Thyroid gland (tissue), 4 donors: ENCODE results near the gene C16orf86. TPM values are rescaled to one million over a fixed set of nuclear protein-coding genes. Genes with fewer than 3 reads are reported as not detected.

ENCODE experiments used
- DNase-seq, 2 donors: peaks; one replicate each; pipeline ENCODE4 v3.0.0-alpha.2; 2019
- H3K27ac ChIP-seq, 3 donors: fragments of 200-600 bp; sonication (generic); 1 replicate in 2 of 3; 2 replicates in 1 of 3; pipeline ENCODE4 v1.5.1; 2016 to 2019; ENCODE audit warnings: mild to moderate bottlenecking in 1 of 3, moderate library complexity in 1 of 3
- H3K27me3 ChIP-seq: fragments of 200-600 bp; sonication (generic); one replicate; pipeline ENCODE4 v1.5.1; 2019
- H3K36me3 ChIP-seq, 2 donors: fragments of 200-600 bp; sonication (generic); one replicate each; pipeline ENCODE4 v1.5.1; 2016 to 2019
- H3K4me1 ChIP-seq, 2 donors: fragments of 200-600 bp; sonication (generic); one replicate each; pipeline ENCODE4 v1.5.1; 2017 to 2019
- H3K4me3 ChIP-seq, 3 donors: fragments of 200-600 bp; sonication (generic); replicated peaks in 1 of 3; 1 replicate in 2 of 3; 2 replicates in 1 of 3; pipeline ENCODE4 v1.5.1; 2016; ENCODE audit warnings: mild to moderate bottlenecking in 1 of 3
- H3K9me3 ChIP-seq: fragments of 200-600 bp; sonication (generic); one replicate; pipeline ENCODE4 v1.5.1; 2017
- CTCF ChIP-seq, 6 experiments: fragments of 200-600 bp in 3 of 6; fragments of 450-650 bp in 3 of 6; sonication (generic) in 3 of 6; IDR thresholded peaks; one replicate each; pipeline ENCODE4 v1.5.1; 2016 to 2019; ENCODE audit warnings: antibody characterized with exemption in 6 of 6, mild to moderate bottlenecking in 2 of 6, inconsistent platforms in 1 of 6, moderate library complexity in 1 of 6
- POLR2A ChIP-seq, 2 donors: fragments of 450-650 bp; IDR thresholded peaks; one replicate each; pipeline ENCODE4 v1.6.1; 2017; ENCODE audit warnings: antibody characterized with exemption in 2 of 2, mild to moderate bottlenecking in 2 of 2, moderate library complexity in 1 of 2
- WGBS, 2 donors: methylation state at CpG; one replicate each; pipeline ENCODE4 v1.1.5; 2017; 5-methylcytosine and 5-hydroxymethylcytosine counted together
- intact Hi-C: fragments of 100-400 bp; cut with DNase I; formaldehyde crosslinking; loops from one replicate; pipeline ENCODE4 v1.15.1; 2023
- total RNA-seq, 4 donors: library from RNA; depleted of rRNA; stranded (reverse); fragments of >200 nt; gene quantifications; one replicate each; pipeline ENCODE4 v1.2.3, GENCODE V29; 2016

C16orf86 gene
- total RNA-seq, 4 donors from 2014 or later, result 3.9 to 10.7 (median 6.9) TPM

- no peak overlapping the region for H3K4me3 ChIP-seq
- TF ChIP-seq POLR2A (IDR thresholded peaks at IDR 0.05) (no peak), CTCF (IDR thresholded peaks at IDR 0.05) (no peak)
- H3K4me1 ChIP-seq, result peaks cover 21 to 26% of the 10 kb centered on the region in 2 donors
- DNase-seq, result no peak
- no peaks in the 10 kb centered on the region for H3K36me3 ChIP-seq
- no peak overlapping the region for H3K27ac ChIP-seq
- peaks cover 15% of the 10 kb centered on the region for H3K27me3 ChIP-seq
- H3K9me3 ChIP-seq, result no peaks in the 10 kb centered on the region
- intact Hi-C loops, result no loop called here
- WGBS, 2 donors, result 91 to 96% methylated on average over 8 to 14 of the region's 18 CpGs
These were observed 8.7 kb upstream of the C16orf86 start for GRCh38 chr16:67657751-67658518.

GRCh38 chr16:67658849-67659674, 7.6 kb upstream of the C16orf86 start:
- H3K4me1 ChIP-seq, result peaks cover 14 to 16% of the 10 kb centered on the region in 2 donors
- TF ChIP-seq CTCF (IDR thresholded peaks at IDR 0.05) (no peak), POLR2A (IDR thresholded peaks at IDR 0.05) (no peak)
- peaks cover 6% of the 10 kb centered on the region for H3K27me3 ChIP-seq
- intact Hi-C loops, result no loop called here
- H3K27ac ChIP-seq, result no peak overlapping the region
- H3K9me3 ChIP-seq, result no peaks in the 10 kb centered on the region
- peak overlapping the region in 1 of 3 donors; percentile 83 for H3K4me3 ChIP-seq
- 54 to 73% methylated on average over 9 to 17 of the region's 21 CpGs for WGBS, 2 donors
- no peak for DNase-seq
- no peaks in the 10 kb centered on the region for H3K36me3 ChIP-seq

GRCh38 chr16:67659675-67660563, 6.7 kb upstream of the C16orf86 start, which contains the start of gene ACD:
TSS of gene ACD (minus strand) at chr16:67660260. CDS start at chr16:67660220, 40 bp downstream.
- H3K4me3 ChIP-seq, result peak within 1 kb of the TSS; percentile 23 to 83 (median 51)
- WGBS, 2 donors, result 0 to 1% methylated on average over 8 to 32 of the region's 83 CpGs
- TF ChIP-seq CTCF (IDR thresholded peaks at IDR 0.05) (peak in 1 of 6 experiments; percentile 16), POLR2A (IDR thresholded peaks at IDR 0.05) (peak; percentile 36 to 88)

GRCh38 chr16:67660564-67661028, 6.0 kb upstream of the C16orf86 start, which contains the start of gene PARD6A:
TSS of gene PARD6A (plus strand) at chr16:67660960. CDS start at chr16:67661039, 79 bp downstream.
- intact Hi-C loops, result loop anchor here (10.0 kb wide), 1 partner anchor 274 kb away; the partner anchor contains the start of genes CTRL and PSMB10
- H3K4me3 ChIP-seq, result peak within 1 kb of the TSS; percentile 23 to 83 (median 51)
- H3K27ac ChIP-seq, result peak within 1 kb of the TSS; percentile 59 to 97 (median 92)
- peak; percentile 84 to 86 for DNase-seq
- no peaks in the 10 kb centered on the region for H3K27me3 ChIP-seq
- TF ChIP-seq CTCF (IDR thresholded peaks at IDR 0.05), result no peak
- no peak for TF ChIP-seq POLR2A (IDR thresholded peaks at IDR 0.05)
- H3K4me1 ChIP-seq, result peaks cover 14 to 19% of the 10 kb centered on the region in 2 donors
- H3K9me3 ChIP-seq, result no peaks in the 10 kb centered on the region
- H3K36me3 ChIP-seq, result no peaks in the 10 kb centered on the region
- 0 to 1% methylated on average over 9 to 29 of the region's 48 CpGs for WGBS, 2 donors

More at GRCh38 chr16:67659675-67660563, 6.7 kb upstream of the C16orf86 start, which contains the start of gene ACD:
- Histone ChIP-seq H3K27me3 (no peaks in the 10 kb centered on the region), H3K36me3 (no peaks in the 10 kb centered on the region), H3K9me3 (no peaks in the 10 kb centered on the region), H3K27ac (peak within 1 kb of the TSS; percentile 59 to 97 (median 92)), H3K4me1 (peaks cover 14 to 16% of the 10 kb centered on the region in 2 donors)
- peak; percentile 85 to 87 for DNase-seq
- intact Hi-C loops, result loop anchor here (10.0 kb wide), 1 partner anchor 275 kb away; the partner anchor contains the start of genes CTRL and PSMB10
